DND-41 (cell line): ENCODE data around the gene TBX18.

Source experiments
- ATAC-seq: fragments of 200-7000 bp; cut with Tn5 transposase; 3 replicates; pipeline ENCODE4 v1.9.1; 2021; ENCODE audit warnings: low read depth; ENCODE audit not compliant: insufficient read depth
- DNase-seq: peaks from one replicate; pipeline ENCODE4 v3.0.0-alpha.2; 2020
- H2AFZ ChIP-seq: 2 replicates; pipeline ENCODE4 v1.6.0; 2012; ENCODE audit warnings: low read depth, low read length
- H3K27ac ChIP-seq: 2 replicates; pipeline ENCODE4 v1.5.1; 2012; ENCODE audit warnings: low read length, inconsistent platforms
- H3K27me3 ChIP-seq: fragments of 200-600 bp; sonication (generic); 2 replicates; pipeline ENCODE4 v1.6.0; 2012; ENCODE audit warnings: low read length, mild to moderate bottlenecking, inconsistent platforms; ENCODE audit not compliant: insufficient read depth, poor library complexity
- H3K36me3 ChIP-seq: 2 replicates; pipeline ENCODE4 v1.5.1; 2012; ENCODE audit warnings: low read length, inconsistent platforms; ENCODE audit not compliant: insufficient read depth
- H3K4me1 ChIP-seq: 2 replicates; pipeline ENCODE4 v1.5.1; 2012; ENCODE audit warnings: mild to moderate bottlenecking, low read length; ENCODE audit not compliant: insufficient read depth
- H3K4me2 ChIP-seq: 2 replicates; pipeline ENCODE4 v1.6.0; 2012; ENCODE audit warnings: mild to moderate bottlenecking, moderate library complexity, low read length, inconsistent platforms; ENCODE audit not compliant: insufficient read depth
- H3K4me3 ChIP-seq, 2 experiments: fragments of 200-600 bp in 1 of 2; shearing (Covaris generic) in 1 of 2; 2 replicates each; pipeline ENCODE4 v1.5.1; 2012 to 2016; ENCODE audit warnings: inconsistent platforms in 2 of 2, low read length in 2 of 2, mild to moderate bottlenecking in 2 of 2, low read depth in 1 of 2, moderate library complexity in 1 of 2
- H3K79me2 ChIP-seq: 2 replicates; pipeline ENCODE4 v1.6.0; 2012; ENCODE audit warnings: low read length, inconsistent platforms; ENCODE audit not compliant: insufficient read depth
- H3K9ac ChIP-seq: 2 replicates; pipeline ENCODE4 v1.6.0; 2012; ENCODE audit warnings: low read depth, mild to moderate bottlenecking, inconsistent platforms, low read length, moderate library complexity
- H3K9me3 ChIP-seq: 2 replicates; pipeline ENCODE4 v1.5.1; 2012; ENCODE audit warnings: low read length, moderate library complexity, mild to moderate bottlenecking, inconsistent platforms; ENCODE audit not compliant: insufficient read depth, severe bottlenecking
- H4K20me1 ChIP-seq: 2 replicates; pipeline ENCODE4 v1.6.0; 2012; ENCODE audit warnings: low read length; ENCODE audit not compliant: insufficient read depth
- CTCF ChIP-seq: IDR thresholded peaks from 2 replicates; pipeline ENCODE4 v1.5.1; 2012; ENCODE audit warnings: borderline replicate concordance, low read length, moderate library complexity, mild to moderate bottlenecking; ENCODE audit not compliant: poor library complexity, severe bottlenecking; ENCODE audit errors: extremely low read depth
- EZH2 ChIP-seq: IDR thresholded peaks from 3 replicates; pipeline ENCODE4 v1.6.1; 2012; ENCODE audit warnings: borderline replicate concordance, low read depth, mild to moderate bottlenecking, moderate library complexity, low read length, inconsistent platforms; ENCODE audit not compliant: severe bottlenecking

TBX18 gene

GRCh38 chr6:84768442-84769174 is 4.2 kb upstream of the TBX18 start:
- Histone ChIP-seq H4K20me1 (no peaks in the 10 kb centered on the region), H3K4me3 (no peak overlapping the region), H3K27me3 (no peaks in the 10 kb centered on the region), H2AFZ (no peak overlapping the region), H3K4me1 (no peaks in the 10 kb centered on the region), H3K36me3 (no peaks in the 10 kb centered on the region), H3K27ac (no peak overlapping the region), H3K4me2 (no peak overlapping the region), H3K79me2 (no peaks in the 10 kb centered on the region), H3K9ac (no peak overlapping the region), H3K9me3 (peaks cover 14% of the 10 kb centered on the region)
- DNase-seq, result no peak
- ATAC-seq, result no peak
- TF ChIP-seq EZH2, result no peak
- TF ChIP-seq CTCF, result no peak

GRCh38 chr6:84767526-84768201 is 3.3 kb upstream of the TBX18 start:
- TF ChIP-seq CTCF (no peak), EZH2 (no peak)
- no peak overlapping the region for H3K4me2 ChIP-seq
- H4K20me1 ChIP-seq, result no peaks in the 10 kb centered on the region
- H3K79me2 ChIP-seq, result no peaks in the 10 kb centered on the region
- peaks cover 16% of the 10 kb centered on the region for H3K9me3 ChIP-seq
- DNase-seq, result no peak
- H3K36me3 ChIP-seq, result no peaks in the 10 kb centered on the region
- no peaks in the 10 kb centered on the region for H3K4me1 ChIP-seq
- ATAC-seq, result no peak
- no peaks in the 10 kb centered on the region for H3K27me3 ChIP-seq
- no peak overlapping the region for H3K27ac ChIP-seq
- no peak overlapping the region for H3K9ac ChIP-seq
- no peak overlapping the region for H3K4me3 ChIP-seq
- no peak overlapping the region for H2AFZ ChIP-seq

- Histone ChIP-seq H3K9me3 (peaks cover 16% of the 10 kb centered on the region), H3K4me2 (no peak overlapping the region), H3K4me1 (no peaks in the 10 kb centered on the region), H3K79me2 (no peaks in the 10 kb centered on the region), H3K27ac (no peak overlapping the region), H3K36me3 (no peaks in the 10 kb centered on the region), H3K27me3 (no peaks in the 10 kb centered on the region), H3K9ac (no peak overlapping the region), H4K20me1 (no peaks in the 10 kb centered on the region), H2AFZ (no peak overlapping the region), H3K4me3 (no peak overlapping the region)
- TF ChIP-seq CTCF (no peak), EZH2 (no peak)
- no peak for DNase-seq
- no peak for ATAC-seq
These were observed 2.6 kb upstream of the TBX18 start for GRCh38 chr6:84766799-84767525.
